Loucy (cell line): Measurements from ENCODE around the gene CCM2.
"Not testable (repeated sequence)": the region's sequence is repeated elsewhere in the genome, so short reads cannot be mapped to it uniquely, and the experiment has no call there.

Experiments
- H2AFZ ChIP-seq: fragments of 200-600 bp; sonication (generic); 2 replicates; pipeline ENCODE4 v1.6.0; 2016; ENCODE audit warnings: antibody characterized with exemption, mild to moderate bottlenecking, low read length, moderate library complexity
- H3F3A ChIP-seq: fragments of 200-600 bp; 2 replicates; pipeline ENCODE4 v1.6.0; 2016; ENCODE audit warnings: antibody characterized with exemption, low read depth, mild to moderate bottlenecking
- H3K27me3 ChIP-seq: fragments of 200-600 bp; sonication (generic); 2 replicates; pipeline ENCODE4 v1.6.1; 2014; ENCODE audit warnings: low read length, mild to moderate bottlenecking; ENCODE audit not compliant: insufficient read depth, poor library complexity, severe bottlenecking
- H3K36me3 ChIP-seq: fragments of 200-600 bp; sonication (generic); 2 replicates; pipeline ENCODE4 v1.6.1; 2016; ENCODE audit warnings: low read length; ENCODE audit not compliant: insufficient read depth
- H3K4me1 ChIP-seq: fragments of 200-600 bp; sonication (generic); 2 replicates; pipeline ENCODE4 v1.5.1; 2014; ENCODE audit warnings: low read length, mild to moderate bottlenecking; ENCODE audit not compliant: insufficient read depth, poor library complexity, severe bottlenecking
- H3K4me2 ChIP-seq: fragments of 200-600 bp; sonication (generic); 2 replicates; pipeline ENCODE4 v1.6.0; 2014; ENCODE audit warnings: antibody characterized with exemption, low read length, low read depth, mild to moderate bottlenecking; ENCODE audit not compliant: poor library complexity, severe bottlenecking
- H3K4me3 ChIP-seq: fragments of 200-600 bp; sonication (generic); 2 replicates; pipeline ENCODE4 v1.5.1; 2014; ENCODE audit warnings: low read length, mild to moderate bottlenecking, mixed read lengths; ENCODE audit not compliant: poor library complexity, severe bottlenecking
- H3K79me2 ChIP-seq: fragments of 200-600 bp; sonication (generic); 2 replicates; pipeline ENCODE4 v1.6.1; 2014; ENCODE audit warnings: low read length; ENCODE audit not compliant: insufficient read depth
- H3K9ac ChIP-seq: fragments of 200-600 bp; sonication (generic); 2 replicates; pipeline ENCODE4 v1.6.0; 2014; ENCODE audit warnings: mild to moderate bottlenecking, low read depth, low read length, moderate library complexity; ENCODE audit not compliant: poor library complexity, severe bottlenecking
- H3K9me2 ChIP-seq: fragments of 200-600 bp; sonication (generic); replicated peaks from 2 replicates; pipeline ENCODE4 v1.6.1; 2016; ENCODE audit warnings: low read depth, low read length, mixed read lengths
- H3K9me3 ChIP-seq: fragments of 200-600 bp; sonication (generic); 2 replicates; pipeline ENCODE4 v1.6.1; 2014; ENCODE audit warnings: mild to moderate bottlenecking, antibody characterized with exemption, low read length, low read depth; ENCODE audit not compliant: insufficient read depth
- H4K20me1 ChIP-seq: fragments of 200-600 bp; sonication (generic); 2 replicates; pipeline ENCODE4 v1.6.0; 2014; ENCODE audit warnings: antibody characterized with exemption, low read length, mild to moderate bottlenecking; ENCODE audit not compliant: insufficient read depth, poor library complexity, severe bottlenecking
- CTCF ChIP-seq: fragments of 200-600 bp; sonication (generic); conservative IDR thresholded peaks from 2 replicates; pipeline ENCODE4 v1.5.1; 2014; ENCODE audit warnings: mild to moderate bottlenecking, antibody characterized with exemption, low read length
- EZH2phosphoT487 ChIP-seq: fragments of 200-600 bp; IDR thresholded peaks from 2 replicates; pipeline ENCODE4 v1.6.1; 2018; ENCODE audit warnings: antibody characterized with exemption, mild to moderate bottlenecking, moderate library complexity, borderline replicate concordance

Gene CCM2

GRCh38 chr7:45032421-45032820 lies 32.4 kb downstream of the CCM2 start:
- Histone ChIP-seq H3K4me2 (peak overlapping the region; percentile 67), H3K4me3 (peak overlapping the region; percentile 69)
- TF ChIP-seq CTCF = no peak
- no peak for TF ChIP-seq EZH2phosphoT487

GRCh38 chr7:45033261-45033930 lies 33.4 kb downstream of the CCM2 start:
- Histone ChIP-seq H4K20me1 (peaks cover 82% of the 10 kb centered on the region), H3K4me2 (peak overlapping the region; percentile 67), H3K4me1 (peaks cover 59% of the 10 kb centered on the region), H3K4me3 (peak overlapping the region; percentile 69), H3K9me3 (no peaks in the 10 kb centered on the region), H3F3A (no peaks in the 10 kb centered on the region), H3K27me3 (no peaks in the 10 kb centered on the region), H3K9me2 (no peaks in the 10 kb centered on the region), H2AFZ (no peak overlapping the region), H3K9ac (peak overlapping the region; percentile 65), H3K36me3 (peaks cover 9% of the 10 kb centered on the region; the same call in 1 of the 2 replicates), H3K79me2 (peaks cover 100% of the 10 kb centered on the region)
- TF ChIP-seq CTCF (no peak), EZH2phosphoT487 (no peak)

More at GRCh38 chr7:45032421-45032820, 32.4 kb downstream of the CCM2 start:
- no peaks in the 10 kb centered on the region for H3K27me3 ChIP-seq
- no peaks in the 10 kb centered on the region for H3K9me3 ChIP-seq
- H4K20me1 ChIP-seq = peaks cover 79% of the 10 kb centered on the region
- H2AFZ ChIP-seq = no peak overlapping the region
- peaks cover 62% of the 10 kb centered on the region for H3K4me1 ChIP-seq
- H3K36me3 ChIP-seq = no peaks in the 10 kb centered on the region; the same call in 1 of the 2 replicates
- no peaks in the 10 kb centered on the region for H3K9me2 ChIP-seq
- H3F3A ChIP-seq = no peaks in the 10 kb centered on the region
- peak overlapping the region; percentile 65 for H3K9ac ChIP-seq
- peaks cover 99% of the 10 kb centered on the region for H3K79me2 ChIP-seq

GRCh38 chr7:45033931-45034290 lies 33.9 kb downstream of the CCM2 start:
- Histone ChIP-seq H4K20me1 (peaks cover 84% of the 10 kb centered on the region), H3K9ac (peak overlapping the region; percentile 65), H3K9me3 (no peaks in the 10 kb centered on the region), H3F3A (no peaks in the 10 kb centered on the region), H3K36me3 (peaks cover 14% of the 10 kb centered on the region; the same call in 1 of the 2 replicates), H3K79me2 (peaks cover 100% of the 10 kb centered on the region), H3K9me2 (no peaks in the 10 kb centered on the region), H3K4me3 (peak overlapping the region; percentile 69), H2AFZ (no peak overlapping the region), H3K27me3 (no peaks in the 10 kb centered on the region), H3K4me2 (peak overlapping the region; percentile 67), H3K4me1 (peaks cover 57% of the 10 kb centered on the region)
- TF ChIP-seq CTCF (no peak), EZH2phosphoT487 (no peak)

- H3K9ac ChIP-seq, H3K9me3 ChIP-seq, H3F3A ChIP-seq, H3K9me2 ChIP-seq, H3K27me3 ChIP-seq, H2AFZ ChIP-seq, H3K4me3 ChIP-seq: not testable (repeated sequence)
- peaks cover 82% of the 10 kb centered on the region for H4K20me1 ChIP-seq
- H3K4me1 ChIP-seq = peaks cover 50% of the 10 kb centered on the region
- H3K79me2 ChIP-seq = peaks cover 100% of the 10 kb centered on the region
- H3K36me3 ChIP-seq = peaks cover 22% of the 10 kb centered on the region; the same call in 1 of the 2 replicates
- H3K4me2 ChIP-seq = peak overlapping the region; percentile 58
Measured at GRCh38 chr7:45034710-45035109, 34.7 kb downstream of the CCM2 start.
